ENCODE data around the gene RASL11B.

DNA sequence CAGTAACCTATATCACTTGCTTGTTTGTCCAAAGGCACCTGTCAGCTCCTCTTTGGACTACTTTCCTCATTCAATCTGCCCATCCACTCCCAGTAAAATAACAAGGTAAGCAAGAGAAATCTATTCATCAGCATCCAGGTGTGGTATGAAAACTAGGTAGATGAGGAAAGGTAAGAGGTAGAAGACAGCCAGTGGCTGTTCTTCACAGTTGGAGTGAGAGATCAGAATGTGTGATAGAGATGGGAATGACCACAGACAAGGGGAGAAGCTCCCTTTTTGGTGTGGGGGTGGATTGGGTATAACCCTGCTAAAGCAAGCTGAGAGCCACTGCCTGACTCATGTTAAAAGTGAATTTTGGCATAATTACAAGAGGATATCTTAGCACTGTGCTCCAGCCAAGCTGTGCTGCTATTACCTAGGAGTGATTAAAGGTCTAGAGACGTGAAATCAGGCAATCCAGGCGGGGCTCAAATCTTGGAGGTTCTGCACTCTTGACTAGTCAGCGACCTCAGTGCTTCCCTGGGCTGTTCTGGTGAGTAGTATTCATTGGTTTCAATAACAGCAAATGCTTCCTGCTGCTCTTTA, 28.1 kb upstream of the RASL11B start:
- TF ChIP-seq, protein P1, sequence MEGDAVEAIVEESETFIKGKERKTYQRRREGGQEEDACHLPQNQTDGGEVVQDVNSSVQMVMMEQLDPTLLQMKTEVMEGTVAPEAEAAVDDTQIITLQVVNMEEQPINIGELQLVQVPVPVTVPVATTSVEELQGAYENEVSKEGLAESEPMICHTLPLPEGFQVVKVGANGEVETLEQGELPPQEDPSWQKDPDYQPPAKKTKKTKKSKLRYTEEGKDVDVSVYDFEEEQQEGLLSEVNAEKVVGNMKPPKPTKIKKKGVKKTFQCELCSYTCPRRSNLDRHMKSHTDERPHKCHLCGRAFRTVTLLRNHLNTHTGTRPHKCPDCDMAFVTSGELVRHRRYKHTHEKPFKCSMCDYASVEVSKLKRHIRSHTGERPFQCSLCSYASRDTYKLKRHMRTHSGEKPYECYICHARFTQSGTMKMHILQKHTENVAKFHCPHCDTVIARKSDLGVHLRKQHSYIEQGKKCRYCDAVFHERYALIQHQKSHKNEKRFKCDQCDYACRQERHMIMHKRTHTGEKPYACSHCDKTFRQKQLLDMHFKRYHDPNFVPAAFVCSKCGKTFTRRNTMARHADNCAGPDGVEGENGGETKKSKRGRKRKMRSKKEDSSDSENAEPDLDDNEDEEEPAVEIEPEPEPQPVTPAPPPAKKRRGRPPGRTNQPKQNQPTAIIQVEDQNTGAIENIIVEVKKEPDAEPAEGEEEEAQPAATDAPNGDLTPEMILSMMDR (CRISPR knock-in tag; IDR thresholded peaks at IDR 0.05) = no peak
- TF ChIP-seq ZNF224 (CRISPR knock-in tag; IDR thresholded peaks at IDR 0.05) = no peak
- no peak for TF ChIP-seq GABPA (IDR thresholded peaks at IDR 0.05; ENCODE audit: low read depth, low read length)
- no peak for TF ChIP-seq GABPA (CRISPR knock-in tag; IDR thresholded peaks at IDR 0.05; ENCODE audit: low read depth)
- TF ChIP-seq, protein P2, sequence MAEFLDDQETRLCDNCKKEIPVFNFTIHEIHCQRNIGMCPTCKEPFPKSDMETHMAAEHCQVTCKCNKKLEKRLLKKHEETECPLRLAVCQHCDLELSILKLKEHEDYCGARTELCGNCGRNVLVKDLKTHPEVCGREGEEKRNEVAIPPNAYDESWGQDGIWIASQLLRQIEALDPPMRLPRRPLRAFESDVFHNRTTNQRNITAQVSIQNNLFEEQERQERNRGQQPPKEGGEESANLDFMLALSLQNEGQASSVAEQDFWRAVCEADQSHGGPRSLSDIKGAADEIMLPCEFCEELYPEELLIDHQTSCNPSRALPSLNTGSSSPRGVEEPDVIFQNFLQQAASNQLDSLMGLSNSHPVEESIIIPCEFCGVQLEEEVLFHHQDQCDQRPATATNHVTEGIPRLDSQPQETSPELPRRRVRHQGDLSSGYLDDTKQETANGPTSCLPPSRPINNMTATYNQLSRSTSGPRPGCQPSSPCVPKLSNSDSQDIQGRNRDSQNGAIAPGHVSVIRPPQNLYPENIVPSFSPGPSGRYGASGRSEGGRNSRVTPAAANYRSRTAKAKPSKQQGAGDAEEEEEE (CRISPR knock-in tag; IDR thresholded peaks at IDR 0.05; ENCODE audit: borderline replicate concordance) = no peak
- no peak for TF ChIP-seq ONECUT2 (CRISPR knock-in tag; IDR thresholded peaks at IDR 0.05)
- TF ChIP-seq, protein P3, sequence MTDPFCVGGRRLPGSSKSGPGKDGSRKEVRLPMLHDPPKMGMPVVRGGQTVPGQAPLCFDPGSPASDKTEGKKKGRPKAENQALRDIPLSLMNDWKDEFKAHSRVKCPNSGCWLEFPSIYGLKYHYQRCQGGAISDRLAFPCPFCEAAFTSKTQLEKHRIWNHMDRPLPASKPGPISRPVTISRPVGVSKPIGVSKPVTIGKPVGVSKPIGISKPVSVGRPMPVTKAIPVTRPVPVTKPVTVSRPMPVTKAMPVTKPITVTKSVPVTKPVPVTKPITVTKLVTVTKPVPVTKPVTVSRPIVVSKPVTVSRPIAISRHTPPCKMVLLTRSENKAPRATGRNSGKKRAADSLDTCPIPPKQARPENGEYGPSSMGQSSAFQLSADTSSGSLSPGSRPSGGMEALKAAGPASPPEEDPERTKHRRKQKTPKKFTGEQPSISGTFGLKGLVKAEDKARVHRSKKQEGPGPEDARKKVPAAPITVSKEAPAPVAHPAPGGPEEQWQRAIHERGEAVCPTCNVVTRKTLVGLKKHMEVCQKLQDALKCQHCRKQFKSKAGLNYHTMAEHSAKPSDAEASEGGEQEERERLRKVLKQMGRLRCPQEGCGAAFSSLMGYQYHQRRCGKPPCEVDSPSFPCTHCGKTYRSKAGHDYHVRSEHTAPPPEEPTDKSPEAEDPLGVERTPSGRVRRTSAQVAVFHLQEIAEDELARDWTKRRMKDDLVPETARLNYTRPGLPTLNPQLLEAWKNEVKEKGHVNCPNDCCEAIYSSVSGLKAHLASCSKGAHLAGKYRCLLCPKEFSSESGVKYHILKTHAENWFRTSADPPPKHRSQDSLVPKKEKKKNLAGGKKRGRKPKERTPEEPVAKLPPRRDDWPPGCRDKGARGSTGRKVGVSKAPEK (CRISPR knock-in tag; IDR thresholded peaks at IDR 0.05; ENCODE audit: borderline replicate concordance) = no peak
- no peak for TF ChIP-seq ZNF615 (CRISPR knock-in tag; IDR thresholded peaks at IDR 0.05; ENCODE audit: borderline replicate concordance)
- TF ChIP-seq JDP2 (CRISPR knock-in tag; IDR thresholded peaks at IDR 0.05; ENCODE audit: borderline replicate concordance) = no peak
- no peak for TF ChIP-seq MTA3 (CRISPR knock-in tag; IDR thresholded peaks at IDR 0.05)
- no peak for TF ChIP-seq ZBTB7B (CRISPR knock-in tag; IDR thresholded peaks at IDR 0.05)
- no peak for TF ChIP-seq TBP (CRISPR knock-in tag; IDR thresholded peaks at IDR 0.05)

Measured in HepG2 (cell line).